Mammary epithelial cell (primary cell): Measurements from ENCODE around the gene ERMAP.

Experiments used
- CTCF ChIP-seq, 2 donors: IDR thresholded peaks in 1 of 2; conservative IDR thresholded peaks in 1 of 2; 2 replicates each; pipeline ENCODE4 v1.5.1; 2011 to 2012; ENCODE audit warnings: inconsistent platforms in 2 of 2, low read length in 2 of 2, mild to moderate bottlenecking in 2 of 2, control low read depth in 1 of 2, low read depth in 1 of 2; ENCODE audit not compliant: insufficient read depth in 1 of 2; ENCODE audit errors: extremely low read depth in 1 of 2
- EZH2 ChIP-seq: IDR thresholded peaks from 2 replicates; pipeline ENCODE4 v1.6.1; 2012; ENCODE audit warnings: low read length, inconsistent platforms, borderline replicate concordance

- TF ChIP-seq CTCF (conservative IDR thresholded peaks at IDR 0.05 in 1 of 2, IDR thresholded peaks at IDR 0.05 in 1 of 2; ENCODE audit: extremely low read depth in 1 of 2, insufficient read depth in 1 of 2, low read depth in 1 of 2, low read length in 2 of 2) (no peak), EZH2 (no peak)
Observed at GRCh38 chr1:42847111-42847595, 30.2 kb downstream of the ERMAP start.
